Stimulated activated CD8-positive, alpha-beta memory T cell treated with anti-CD3 and anti-CD28 coated beads, Interleukin-15, amount 100 ng/mL, for 1 hour (primary cell): ENCODE results near the gene ANK2.

Experiments
- DNase-seq: peaks from one replicate; pipeline ENCODE4 v3.0.0-alpha.2; 2020; ENCODE audit warnings: low read depth

ANK2 gene

DNA sequence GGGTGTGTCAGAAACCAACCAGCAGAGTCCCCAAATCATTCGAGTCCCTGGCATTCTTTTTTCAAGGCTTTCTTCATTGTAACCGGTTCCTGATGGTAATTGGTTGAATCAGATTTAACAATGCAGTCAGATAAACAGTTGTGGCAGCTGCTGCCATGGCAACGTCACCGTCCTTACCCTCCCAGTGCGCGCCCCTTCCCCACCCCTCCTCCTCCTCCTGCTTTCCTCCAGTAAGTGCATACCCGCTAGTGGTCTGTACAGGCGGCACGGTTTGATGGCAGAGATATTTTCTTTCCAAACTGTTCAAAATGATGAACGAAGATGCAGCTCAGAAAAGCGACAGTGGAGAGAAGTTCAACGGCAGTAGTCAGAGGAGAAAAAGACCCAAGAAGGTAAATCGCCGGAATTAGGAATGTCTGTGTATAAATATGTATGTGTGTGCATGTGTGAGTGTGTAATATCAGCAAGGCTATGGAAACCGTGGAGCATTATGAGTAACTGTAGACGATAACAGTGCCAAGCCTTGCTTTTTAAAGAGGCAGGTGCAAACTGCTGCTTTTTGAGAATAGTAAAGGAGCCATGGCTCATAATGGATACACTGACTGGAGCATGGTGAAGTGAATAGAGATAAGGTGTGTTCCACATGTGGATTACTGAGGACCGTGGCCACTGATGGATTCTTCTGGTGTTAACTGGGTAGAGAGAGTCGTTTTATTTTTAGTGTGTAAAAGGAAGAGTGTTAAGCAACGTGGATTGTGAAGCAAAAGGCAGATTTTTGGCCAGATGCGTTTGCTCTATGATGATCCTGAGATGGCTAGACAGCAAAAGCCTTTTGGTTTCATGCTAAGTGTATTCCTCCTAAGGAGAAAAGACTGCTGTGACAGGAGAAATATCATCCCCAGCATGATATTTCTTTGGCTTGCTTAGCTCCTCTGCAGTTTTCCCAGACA, at the start of gene ANK2:
Gene ANK2 (plus strand): TSS at position 233 of the 950 bp plus-strand sequence. CDS start 76 bp downstream, at position 309.
- DNase-seq, result no peak

DNA sequence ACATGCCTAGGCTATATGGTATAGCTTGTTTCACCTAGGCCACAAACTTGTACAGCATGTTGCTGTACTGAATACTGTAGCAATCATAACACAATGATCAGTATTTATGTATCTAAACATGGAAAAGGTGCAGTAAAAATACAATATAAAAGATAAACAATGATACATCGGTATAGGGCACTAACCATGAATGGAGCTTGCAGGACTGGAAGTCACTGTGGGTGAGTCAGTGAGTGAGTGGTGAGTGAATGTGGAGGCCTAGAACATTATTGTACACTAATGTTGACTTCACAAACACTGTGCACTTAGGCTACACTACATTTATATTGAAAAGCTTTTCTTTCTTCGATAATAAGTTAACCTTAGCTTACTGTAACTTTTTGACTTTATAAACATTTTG, 45.6 kb upstream of the ANK2 start:
- no peak for DNase-seq

DNA sequence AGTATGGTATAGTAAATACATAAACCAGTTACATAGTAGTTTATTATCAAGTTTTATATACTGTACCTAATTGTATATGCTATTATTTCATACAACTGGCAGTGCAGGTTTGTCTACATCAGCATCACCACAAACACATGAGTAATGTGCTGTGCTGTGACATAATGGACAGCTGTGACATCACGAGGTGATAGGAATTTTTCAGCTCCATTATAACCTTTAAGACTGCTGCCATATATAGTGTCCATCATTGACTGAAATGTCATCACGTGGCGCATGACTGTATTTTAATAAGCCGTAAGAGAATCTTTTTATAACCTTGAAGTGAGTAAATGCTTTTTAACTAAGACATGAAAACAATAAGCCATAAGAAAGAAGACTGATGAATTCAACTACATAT, 44.8 kb upstream of the ANK2 start:
- no peak for DNase-seq

DNA sequence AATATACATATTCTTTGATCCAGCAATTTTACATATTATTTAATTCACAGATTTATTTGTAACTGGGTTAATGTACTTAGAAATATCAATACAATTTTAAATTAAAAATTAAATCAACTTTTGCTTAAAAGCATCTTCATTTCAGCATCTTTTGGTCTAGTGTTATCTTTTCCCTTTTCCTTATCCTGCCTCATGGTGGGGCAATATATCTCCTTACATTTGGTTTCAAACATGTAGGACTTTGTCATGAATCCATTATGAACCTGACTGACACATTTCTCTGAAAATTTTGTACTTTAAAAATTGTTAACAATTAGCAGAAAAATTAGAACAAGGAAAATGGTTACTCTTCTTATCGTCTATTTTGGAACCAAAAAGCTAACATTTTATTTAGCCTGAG, 42.8 kb upstream of the ANK2 start:
- DNase-seq, result no peak

DNA sequence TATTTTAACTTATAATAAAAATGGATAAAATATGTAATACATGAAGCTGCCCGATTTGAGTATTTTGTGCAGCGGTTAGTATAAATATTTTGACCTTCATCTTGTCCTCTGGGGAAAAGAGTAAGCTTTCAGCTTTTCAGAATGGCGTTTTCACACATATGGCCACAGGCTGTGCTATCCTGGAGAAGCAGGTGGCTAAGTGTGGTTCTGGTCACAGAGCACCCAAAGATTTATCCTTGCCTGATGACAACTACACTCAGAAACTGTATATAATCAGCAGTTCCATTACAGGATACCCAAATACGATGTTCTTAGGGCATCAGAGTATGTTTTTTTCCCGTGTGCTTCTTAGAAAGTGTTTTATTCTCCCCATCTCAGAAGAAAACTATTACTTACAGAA, 42.3 kb upstream of the ANK2 start:
- no peak for DNase-seq

DNA sequence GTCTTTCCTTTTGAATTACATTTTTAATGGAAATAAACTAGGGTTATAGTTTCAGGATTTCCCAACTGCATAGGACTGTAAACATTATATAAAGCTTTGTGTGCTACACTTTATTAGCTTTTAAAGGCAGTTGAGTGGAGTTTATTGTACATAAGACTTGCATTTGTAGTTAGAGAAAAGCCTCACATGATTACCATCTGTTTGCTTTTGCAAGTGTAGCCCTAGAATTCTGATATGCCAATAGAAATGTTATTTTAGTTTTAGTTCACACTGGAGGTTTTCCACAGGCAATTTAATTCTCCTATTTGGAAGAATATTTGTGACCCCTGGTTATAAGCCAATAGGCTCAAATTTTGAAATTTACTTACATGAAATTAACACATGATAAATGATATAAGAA, 41.3 kb upstream of the ANK2 start:
- no peak for DNase-seq

DNA sequence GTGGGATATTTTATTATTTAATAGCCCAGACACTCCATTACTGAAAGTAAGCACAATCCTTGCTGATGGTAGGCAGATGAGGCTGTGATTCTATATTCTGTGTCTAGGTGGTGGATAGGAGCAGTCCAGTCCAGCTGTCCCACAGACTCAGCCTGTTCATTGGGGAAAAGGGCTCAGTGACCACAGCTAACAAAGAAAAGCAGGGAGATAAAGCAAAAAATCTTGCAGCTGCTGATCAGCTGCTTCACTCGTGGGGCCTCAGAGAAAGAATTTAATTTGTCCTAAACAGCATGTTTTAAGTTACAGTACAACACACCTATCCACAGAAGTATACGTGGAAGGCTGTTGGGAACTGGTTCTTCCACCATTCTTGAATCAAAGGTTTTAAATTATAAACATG, 40.7 kb upstream of the ANK2 start:
- DNase-seq, result no peak

DNA sequence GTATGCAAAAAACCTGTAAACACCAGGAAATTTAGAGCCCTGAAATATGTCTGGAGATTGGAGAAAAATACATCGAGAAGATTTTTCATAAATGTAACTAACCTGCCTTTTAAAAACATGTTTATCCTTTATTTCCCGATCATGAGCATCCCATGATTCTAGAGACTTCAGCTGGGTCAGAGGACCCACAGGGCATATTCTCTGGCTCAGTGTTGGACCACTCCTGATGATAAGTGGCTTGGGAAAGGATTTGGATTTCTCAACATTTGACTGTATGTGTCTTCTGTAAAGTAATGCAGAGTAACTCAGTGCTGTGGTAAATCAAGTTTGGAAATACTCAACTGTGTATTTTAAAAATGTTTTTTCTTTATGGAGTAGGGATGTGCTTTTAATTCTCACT, 40.0 kb upstream of the ANK2 start:
- no peak for DNase-seq

DNA sequence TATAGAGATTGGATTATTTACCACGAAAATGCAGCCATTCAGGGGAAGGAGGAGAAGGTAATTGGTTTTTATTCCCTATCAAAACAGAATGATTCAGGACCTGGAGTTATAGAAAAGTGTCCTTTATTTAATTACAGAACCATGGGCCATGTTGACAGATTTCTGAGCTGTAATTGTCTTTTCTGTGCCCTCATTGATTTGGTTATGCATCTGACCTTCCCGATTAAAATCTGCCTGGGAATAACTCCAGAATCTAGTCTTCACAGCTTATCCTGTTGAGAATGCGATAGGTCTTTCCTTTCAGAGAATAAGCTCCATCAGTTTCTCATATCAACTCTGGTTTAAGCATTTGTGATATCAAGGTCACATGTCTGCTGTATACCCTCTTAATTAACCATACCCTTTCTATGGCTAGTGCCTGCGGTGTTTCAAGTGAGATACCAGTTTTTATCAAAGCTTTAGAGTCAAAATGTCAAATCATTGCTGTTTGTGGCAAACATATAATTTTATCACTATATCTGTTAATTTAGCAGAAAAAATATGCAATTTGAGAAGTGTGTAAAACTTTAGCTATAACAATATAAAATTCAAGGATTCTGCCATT, 37.2 kb upstream of the ANK2 start:
- no peak for DNase-seq

DNA sequence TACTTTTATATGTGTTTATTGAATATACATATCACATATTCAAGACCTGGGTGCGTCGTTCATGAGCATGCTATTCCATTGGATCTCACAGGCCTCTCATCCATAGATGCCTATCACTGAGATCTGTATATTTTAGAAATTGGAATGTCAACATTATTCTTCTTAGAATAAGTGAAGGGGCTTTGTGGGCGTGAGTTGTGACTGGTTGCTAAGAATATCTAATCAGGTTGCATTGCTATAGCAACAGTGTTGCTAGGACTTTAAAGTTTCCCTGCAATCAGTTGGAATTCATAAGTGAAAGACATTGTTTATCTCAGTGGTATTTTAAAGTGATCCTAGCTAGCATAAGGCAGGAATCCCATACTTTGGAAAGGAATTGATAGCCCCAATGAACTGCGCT, 36.7 kb upstream of the ANK2 start:
- no peak for DNase-seq

DNA sequence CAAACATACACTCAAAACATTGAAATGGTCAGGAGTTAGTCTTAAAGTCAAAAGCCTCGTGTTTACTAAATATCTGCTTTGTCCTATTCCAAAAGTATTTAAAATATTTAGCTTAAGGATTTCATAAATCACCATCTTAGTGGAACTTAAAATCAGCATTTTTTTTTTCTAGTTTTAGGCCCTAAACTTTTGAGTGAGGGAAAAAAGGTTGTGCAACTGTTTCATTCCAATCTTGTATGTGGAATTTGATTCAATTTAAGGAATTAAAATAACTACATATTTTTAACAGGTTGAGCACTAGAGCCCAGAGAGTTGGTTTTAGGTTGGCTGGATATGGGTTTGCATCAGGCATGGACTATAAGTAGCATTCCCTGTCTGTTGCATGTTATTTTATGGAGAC, 35.7 kb upstream of the ANK2 start:
- DNase-seq, result no peak

DNA sequence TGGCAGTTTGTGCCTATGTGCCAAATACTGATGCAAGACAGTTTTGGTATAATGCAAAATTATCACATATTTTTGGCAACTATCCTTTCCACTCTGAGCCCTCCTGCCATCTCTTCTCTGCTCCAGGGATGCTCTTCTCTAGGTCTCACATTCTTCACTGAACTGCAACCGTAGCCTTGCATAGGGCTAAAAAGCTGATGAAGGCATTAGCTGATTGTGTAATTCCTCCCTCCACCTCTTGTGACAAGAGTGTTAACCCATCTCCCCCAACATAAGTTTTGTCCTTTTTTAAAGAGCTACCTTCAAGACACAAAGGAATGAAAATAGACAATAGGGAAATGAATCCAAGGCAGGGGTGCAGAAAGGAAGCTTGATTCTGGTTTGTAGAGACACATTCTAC, 33.1 kb upstream of the ANK2 start:
- DNase-seq, result no peak

DNA sequence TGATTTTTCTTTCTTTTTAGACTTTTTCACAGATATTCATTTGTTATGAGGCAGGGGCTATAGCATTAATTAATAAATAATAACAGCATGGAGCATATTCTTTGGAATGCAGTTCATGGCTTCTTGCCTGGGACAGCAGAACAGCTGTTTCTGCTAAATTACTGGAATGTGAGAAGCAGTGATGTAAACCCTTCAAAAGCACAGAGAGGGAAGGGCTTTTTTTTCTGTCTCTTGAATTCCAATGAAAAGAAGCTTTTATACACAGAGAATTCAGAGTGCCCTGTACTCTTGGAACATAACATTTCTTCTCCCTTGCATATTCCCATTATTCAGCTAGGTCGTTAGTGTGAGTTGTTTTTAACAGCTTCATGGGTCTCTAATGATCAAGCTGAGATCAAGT, 28.5 kb upstream of the ANK2 start:
- no peak for DNase-seq

DNA sequence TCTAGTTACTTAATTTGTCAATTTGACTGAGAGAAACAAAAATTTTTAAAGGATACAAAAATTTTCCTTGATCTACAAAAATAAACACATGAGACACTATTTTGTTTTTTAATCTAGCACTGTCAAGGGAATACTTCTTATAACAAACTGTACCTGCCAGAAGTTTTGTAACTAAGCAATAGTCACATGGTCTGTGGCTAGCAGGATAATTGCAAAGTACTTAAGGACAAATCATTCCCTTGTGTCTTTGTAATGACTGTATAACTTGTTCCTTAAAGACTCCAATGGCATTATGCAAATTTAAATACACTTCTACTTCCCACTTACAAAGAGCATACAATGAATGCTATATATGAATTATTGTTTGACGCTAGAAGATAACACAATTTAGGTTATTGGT, 25.1 kb upstream of the ANK2 start:
- no peak for DNase-seq

DNA sequence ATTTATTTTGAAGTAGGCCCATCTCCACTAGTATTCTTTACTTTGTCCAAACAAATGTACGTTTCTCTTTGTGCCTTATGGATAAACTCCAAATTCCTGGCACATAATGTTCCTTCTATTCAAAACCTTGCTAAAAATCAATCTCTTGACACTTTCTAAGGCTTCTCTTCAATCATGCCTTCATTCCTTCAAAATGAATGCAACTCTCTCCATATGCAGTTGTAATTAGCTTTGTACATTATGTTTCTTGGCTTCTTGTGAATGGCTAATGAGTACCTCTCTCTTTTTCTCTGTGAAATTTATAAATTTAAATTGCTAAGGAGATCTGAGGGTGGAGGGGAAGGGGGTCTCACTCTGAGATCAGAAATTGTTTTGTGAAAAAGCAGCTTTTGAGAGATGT, 24.0 kb upstream of the ANK2 start:
- DNase-seq, result no peak

DNA sequence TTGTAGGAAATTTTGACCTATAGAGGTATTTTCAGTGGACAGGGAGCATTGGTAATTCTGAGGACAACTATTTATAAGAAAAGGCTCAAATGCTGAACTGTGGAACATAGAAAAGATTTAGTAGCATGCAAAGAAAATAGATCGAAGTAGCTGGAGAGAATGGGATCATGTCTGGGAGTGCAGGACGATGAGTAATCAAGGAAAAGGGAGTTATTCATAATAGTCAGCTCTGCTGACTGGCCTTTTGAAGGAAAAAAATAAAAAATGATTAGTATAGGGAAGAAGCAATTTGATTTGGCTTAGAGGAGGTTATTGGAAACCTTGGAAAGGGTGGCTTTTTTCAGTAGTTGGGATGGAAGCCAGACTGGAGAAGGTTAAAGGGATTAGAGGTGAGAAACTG, 22.9 kb upstream of the ANK2 start:
- no peak for DNase-seq

DNA sequence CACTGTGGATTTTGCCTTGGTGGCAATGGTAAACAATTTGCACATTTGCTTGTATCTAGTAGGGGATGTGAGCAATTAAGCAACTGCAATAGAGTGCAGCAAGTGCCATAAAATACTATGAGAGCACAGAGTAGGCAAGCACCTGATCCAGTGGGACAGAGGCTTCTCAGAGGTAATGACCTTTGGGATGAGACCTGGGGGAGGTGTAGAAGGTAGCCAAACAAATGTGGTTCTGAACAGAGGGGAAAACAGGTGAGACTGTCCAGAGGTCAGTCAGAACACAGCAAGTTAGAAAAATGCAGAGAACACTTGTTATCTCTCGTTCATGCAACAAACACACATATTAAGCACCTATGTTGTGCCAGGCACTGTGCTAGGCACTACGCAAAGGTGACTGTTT, 21.4 kb upstream of the ANK2 start:
- no peak for DNase-seq

DNA sequence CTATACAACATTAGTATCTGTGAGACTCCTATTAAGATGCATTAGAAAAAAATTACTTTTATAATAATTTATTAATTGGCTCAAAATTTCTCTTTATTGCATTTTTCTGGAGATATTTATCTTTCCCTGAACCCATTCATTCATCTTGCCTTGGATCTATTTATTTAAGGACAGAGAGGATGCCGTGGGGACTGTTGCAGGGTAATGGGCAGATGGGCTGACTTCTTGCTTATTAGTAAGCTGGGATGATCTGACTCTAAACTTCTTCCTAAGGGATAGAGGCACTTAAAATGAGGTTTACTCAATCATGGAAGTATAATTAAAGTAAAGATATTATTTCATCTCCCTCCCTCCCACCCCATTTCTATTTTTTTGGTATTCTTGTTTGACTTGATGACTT, 18.2 kb upstream of the ANK2 start:
- no peak for DNase-seq

DNA sequence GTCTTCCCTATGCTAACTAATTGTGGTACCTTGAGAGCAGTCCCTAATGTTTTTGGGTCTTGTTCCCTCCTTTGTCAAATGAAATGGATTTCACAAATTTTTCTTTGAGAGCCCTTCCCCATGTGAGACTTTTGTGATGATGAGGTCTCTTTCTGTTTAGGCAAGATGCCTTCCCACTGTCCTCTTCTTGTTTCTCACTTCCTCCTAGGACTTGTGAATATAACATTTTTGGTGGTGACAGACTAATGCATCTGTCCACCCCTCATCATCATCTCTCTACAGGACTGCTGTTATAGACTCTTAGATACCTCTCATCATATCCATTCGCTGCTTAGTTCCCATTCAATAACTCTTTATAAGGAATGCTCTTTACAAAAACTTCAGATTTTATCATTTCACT, 8.7 kb upstream of the ANK2 start:
- no peak for DNase-seq

DNA sequence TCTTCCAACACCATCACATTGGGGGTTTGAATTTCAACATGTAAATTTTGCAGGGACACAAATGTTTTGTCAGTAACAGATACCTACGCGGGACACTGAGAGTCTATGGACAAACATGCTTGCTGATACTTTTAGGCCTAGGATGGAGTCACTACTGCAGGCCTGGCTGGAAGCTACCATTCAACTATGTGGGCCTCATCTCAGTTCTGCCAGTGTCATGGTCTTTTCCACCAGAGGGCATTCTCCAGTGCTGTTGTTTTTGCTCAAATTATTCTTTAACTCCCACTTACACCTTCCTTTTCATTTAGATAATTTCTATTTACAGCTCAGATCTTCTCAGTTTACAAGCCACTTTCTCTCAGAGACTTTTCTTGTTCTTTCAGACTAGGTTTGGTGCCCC, 7.0 kb upstream of the ANK2 start:
- no peak for DNase-seq

DNA sequence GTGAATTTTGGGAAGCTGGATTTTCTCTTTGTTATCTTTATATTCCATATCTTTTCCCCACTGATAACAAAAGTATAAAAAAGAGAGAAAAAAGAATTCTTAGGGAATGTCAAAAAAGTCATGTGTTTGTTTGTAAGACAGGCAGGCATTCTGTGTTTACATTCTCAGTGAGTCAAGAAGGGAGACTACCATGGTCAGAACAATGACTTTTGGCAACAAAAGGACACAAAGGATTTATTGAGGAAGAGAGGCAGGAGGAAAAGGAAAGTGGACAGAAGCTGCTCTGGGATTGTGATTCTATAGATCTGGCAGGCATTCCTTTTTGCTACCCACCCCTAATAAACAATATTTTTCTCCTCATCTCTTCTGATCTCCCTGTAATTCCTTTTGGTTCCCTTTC, 5.9 kb upstream of the ANK2 start:
- DNase-seq, result no peak

DNA sequence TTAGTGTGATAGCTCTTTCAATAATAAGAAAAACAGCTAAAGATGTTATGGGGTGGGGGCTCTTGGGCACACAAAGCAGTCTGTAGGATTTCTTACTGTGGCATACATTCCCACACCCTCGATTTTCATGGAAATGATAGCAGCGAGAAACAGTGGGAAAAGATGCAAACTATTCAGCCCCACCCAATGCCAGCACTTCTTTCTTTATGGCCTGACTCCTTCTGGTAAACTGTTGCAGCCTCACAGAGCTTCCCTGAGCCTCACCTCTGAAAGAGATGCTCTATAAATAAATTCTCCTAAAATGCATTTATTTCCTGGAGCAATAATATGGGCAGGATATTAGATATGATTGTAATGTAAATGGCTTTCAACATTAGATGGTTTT, 910 bp downstream of the ANK2 start:
- no peak for DNase-seq

DNA sequence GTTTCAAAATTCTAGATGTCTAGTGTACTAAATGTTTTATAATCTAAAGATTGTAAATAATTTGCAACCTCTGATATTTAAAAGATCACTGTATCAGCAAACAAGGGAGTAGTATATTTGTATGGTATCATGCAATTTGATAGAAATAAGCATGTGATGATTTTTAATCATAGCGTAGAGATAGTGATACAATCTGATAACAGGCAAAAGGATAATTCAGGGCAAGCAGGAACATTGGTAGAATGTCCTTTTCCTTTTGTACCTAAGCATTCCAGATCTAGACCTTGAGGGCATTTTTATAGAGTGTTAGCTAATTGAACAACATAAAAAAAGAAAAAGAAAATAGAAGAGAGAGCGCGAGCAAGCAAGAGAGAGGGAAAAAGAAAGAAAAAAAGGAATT, 1.4 kb downstream of the ANK2 start:
- no peak for DNase-seq

DNA sequence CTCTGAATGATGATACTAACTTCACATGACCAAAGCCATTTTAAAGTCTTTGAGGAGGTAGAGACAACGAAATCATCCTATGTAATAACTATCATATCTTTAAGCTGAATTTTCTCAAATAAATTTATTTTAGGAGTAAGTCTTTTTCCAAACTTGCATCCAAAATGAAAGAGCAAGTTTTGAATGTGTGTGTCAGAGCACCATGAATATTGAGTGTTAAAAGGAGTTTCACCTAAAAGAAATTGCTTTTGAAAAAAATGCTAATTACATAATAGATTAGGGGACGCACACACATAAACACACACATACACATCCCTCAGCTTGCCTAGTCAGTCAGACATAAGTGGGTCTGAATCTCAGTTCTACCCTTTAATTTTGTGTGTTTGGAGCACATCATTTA, 1.9 kb downstream of the ANK2 start:
- DNase-seq, result no peak
